Hematopoietic multipotent progenitor cell treated with erythropoietin and hydrocortisone succinate and interleukin-3 and kit ligand, for 4 days (in vitro differentiated cells): ENCODE data around the gene SLC22A17.

Source experiments
- DNase-seq: peaks from one replicate; pipeline ENCODE4 v3.0.0-alpha.2; 2015

The SLC22A17 gene

DNA sequence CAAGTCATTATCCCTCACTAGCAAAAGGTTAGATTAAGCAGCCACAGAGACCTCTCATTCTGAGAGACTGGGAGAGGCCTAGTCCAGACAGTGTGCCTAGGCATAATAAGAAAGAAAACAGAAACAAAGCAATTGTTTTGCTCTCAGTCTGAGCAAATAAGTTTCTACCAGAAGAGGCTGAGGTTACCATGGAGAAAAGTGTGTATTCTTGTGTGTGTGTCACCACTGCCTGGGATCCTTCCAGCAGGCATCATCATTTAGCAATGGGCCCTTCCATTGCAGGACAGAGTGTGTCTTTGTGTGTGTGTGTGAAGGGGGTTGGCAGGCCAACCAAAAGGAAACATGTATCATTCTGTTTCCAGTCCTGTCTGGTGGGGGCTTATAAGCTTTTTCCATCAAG is 8.6 kb upstream of the SLC22A17 start:
- no peak for DNase-seq

- DNase-seq, result peak; percentile 28
These were observed 7.8 kb upstream of the SLC22A17 start for GRCh38 chr14:23360496-23360895.

- DNase-seq, result no peak
These were observed 7.2 kb upstream of the SLC22A17 start for GRCh38 chr14:23359722-23360447.

GRCh38 chr14:23359167-23359626 is 6.5 kb upstream of the SLC22A17 start:
- no peak for DNase-seq

GRCh38 chr14:23358553-23359166 is 6.0 kb upstream of the SLC22A17 start:
- no peak for DNase-seq

DNA sequence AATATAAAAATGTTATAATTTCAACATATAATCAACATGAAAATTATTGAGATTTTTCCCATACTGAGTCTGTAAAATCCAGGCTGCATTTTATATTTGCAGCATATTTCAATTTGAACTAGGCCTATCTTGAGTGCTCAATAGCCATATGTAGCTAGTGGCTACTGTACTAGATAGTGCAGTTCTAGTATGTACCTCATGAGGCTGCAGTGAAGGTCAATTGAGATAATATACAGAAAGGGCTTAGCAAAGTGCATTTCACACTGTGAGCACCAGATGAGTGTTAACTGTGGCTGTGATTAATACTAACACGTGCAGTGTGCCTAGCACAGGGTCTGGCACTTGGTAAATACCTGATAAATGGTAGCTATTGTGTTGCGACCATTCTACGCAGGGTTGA is 5.4 kb upstream of the SLC22A17 start:
- DNase-seq, result peak; percentile 46

- DNase-seq, result no peak
These were observed 4.6 kb upstream of the SLC22A17 start for GRCh38 chr14:23357261-23357660.

DNA sequence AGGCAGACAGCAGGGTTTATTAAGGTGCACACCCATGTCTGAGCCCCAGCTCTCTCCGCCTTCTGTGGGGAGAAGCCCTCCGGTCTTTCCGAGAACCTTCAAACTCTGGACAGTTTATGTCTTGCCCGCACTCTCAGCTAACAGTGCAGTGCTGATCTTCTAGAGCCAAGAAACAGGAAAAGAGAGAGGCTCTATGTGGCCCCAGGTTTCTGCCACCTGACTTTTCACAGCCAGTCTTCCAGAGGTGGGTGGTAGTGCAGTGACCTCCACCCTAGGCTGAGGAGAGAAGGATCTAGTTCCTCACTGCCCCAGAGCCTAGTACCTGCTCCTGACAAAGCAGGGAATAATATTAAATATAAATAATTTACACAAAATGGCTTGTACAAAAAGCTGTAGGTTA is 4.0 kb upstream of the SLC22A17 start:
- DNase-seq, result no peak

- DNase-seq, result no peak
These were observed 3.3 kb upstream of the SLC22A17 start for GRCh38 chr14:23355871-23356435.

- no peak for DNase-seq
These were observed 2.3 kb upstream of the SLC22A17 start for GRCh38 chr14:23354990-23355389.

DNA sequence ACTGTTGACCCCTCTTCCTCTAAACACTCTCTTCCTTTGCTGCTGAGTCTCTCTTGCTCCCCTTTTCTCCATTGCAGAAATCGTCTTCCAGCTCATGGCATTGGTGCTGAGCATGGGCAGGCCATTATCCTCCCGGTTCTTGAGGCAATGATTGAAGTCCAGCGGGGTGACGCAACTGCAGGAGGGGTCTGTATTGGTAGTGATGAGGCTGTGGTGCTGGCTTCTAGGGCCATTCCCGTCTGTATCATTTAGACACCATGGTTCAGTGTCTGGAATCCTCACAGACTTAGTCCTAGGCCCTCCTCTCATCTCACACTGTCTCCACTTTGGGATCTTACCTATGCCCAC is 720 bp upstream of the SLC22A17 start:
- DNase-seq, result no peak

DNA sequence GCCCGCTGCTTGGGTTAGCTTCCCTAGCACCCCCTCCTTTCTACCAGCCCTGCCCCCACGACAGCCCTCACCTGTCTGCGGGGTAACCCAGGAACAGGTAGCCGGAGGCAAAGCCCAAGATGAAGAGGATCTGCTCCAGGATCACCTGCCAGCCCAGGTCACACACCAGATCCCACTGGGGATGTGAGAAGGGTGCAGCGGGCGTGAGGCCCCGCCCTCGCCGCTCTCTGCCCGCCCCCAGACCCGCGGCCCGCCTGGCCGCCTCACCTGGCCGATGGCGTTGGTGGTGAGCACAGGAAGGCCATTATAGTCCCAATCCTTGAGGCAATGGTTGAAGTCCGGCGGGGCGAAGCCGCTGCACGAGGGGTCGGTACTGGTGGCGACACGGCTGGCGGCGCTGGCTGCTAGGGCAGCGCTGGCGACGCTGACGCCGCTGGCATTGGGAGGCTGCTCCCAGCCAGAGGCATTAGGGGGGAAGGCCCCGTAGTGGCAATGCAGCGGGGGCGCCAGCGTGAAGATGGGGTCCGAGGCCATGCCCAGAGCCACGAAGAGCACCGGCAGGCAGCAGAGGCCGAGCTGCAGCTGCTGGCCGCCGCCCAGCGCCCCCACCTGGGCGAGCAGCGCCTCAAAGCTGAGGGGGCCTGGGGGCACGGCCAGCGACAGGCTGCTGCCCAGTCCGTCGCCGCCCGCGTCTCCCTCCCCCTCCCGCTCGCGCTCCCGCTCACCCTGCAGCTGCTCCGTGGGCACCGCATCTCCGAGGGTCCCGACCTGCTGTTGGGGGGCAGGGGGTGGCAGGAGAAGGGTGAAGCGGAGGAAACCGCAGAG is 794 bp downstream of the SLC22A17 start:
- no peak for DNase-seq

DNA sequence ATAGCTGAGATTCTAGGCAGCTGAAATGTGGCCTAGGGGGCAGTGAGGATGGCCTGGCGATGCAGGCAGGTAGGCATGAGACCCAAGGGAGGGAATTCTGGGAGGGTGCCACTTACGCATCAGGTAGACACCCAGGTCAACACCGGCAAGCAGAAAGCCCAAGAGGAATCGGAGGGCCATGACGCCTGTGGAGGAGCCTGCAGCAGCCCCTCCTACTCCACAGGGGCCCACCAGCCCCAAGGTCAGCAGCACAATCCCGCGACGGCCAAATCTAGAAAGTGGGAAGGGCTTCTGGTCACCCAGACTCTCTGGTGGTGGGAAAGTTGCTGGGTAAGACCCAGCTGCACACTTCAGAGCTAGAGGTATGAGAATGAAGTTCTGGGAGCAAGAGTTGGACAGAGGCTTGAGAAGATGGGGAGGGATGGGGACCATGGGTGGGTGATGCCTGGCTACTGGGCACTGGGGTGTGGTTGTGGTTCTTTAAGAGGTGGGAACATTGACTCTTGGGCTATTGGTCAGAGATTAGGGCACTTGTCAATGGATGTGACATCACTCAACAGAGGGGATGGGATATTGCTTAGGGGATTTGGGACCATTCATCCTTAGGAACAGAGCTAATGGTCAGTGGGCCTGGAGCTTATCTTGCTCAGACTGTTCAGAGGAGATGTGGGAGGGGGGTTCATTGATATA is 3.4 kb downstream of the SLC22A17 start:
- no peak for DNase-seq

DNA sequence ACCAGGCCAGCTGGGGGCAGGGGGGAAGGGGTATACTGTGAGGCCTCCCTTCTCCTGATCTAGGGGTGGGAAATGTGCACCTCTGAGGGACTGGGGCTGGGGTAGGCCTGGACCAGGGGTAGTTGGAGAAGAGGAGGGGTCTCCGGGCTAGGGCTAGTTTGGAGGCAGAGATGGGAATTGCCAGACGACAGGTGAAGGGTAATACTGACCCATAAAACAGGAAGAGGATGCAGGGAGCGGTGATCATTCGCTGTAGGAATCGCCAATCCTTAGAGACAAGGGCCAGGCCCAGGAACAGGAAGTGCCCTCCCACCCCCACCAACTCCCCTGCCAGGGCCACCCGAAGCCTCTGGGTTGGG is 4.4 kb downstream of the SLC22A17 start:
- DNase-seq, result no peak

- no peak for DNase-seq
These were observed 5.0 kb downstream of the SLC22A17 start for GRCh38 chr14:23347406-23348296.

DNA sequence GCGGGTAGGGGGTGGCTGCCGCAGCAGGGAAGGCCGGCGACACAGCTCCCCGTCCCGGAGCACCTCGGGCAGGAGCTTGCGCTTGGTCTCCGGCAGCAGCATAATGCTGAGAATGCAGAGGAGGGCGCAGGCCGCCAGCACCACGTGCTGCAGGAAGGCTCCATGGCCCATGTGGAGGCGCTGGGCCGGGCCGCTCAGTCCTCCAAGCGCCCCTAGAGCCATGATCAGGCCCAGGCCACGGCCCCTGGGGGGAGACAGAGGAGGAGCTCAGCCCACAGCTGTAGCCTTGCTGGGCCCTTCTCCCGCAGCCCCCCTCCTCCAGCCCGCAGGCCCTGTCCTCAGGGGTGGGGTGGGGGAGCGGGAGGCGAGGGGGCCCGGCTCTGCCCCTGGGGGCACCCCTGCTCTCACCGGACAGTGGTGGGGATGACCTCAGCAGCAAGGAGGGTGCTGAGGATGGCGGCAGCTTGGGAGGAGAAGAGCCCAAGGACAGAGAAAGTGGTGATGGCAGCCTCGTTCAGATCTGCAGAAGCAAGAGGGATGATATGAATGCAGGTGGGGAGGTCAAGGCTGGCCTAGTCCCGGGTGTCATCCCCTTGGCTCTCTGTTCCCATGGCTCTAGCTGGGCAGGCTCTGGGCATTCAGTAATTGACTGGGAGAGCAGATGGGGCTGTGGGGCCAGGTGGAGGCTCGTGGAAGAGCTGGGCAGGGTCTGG is 5.8 kb downstream of the SLC22A17 start:
- no peak for DNase-seq

GRCh38 chr14:23345987-23346692 is 6.5 kb downstream of the SLC22A17 start:
- no peak for DNase-seq

GRCh38 chr14:23344481-23344880 is 8.2 kb downstream of the SLC22A17 start:
- DNase-seq, result no peak

DNA sequence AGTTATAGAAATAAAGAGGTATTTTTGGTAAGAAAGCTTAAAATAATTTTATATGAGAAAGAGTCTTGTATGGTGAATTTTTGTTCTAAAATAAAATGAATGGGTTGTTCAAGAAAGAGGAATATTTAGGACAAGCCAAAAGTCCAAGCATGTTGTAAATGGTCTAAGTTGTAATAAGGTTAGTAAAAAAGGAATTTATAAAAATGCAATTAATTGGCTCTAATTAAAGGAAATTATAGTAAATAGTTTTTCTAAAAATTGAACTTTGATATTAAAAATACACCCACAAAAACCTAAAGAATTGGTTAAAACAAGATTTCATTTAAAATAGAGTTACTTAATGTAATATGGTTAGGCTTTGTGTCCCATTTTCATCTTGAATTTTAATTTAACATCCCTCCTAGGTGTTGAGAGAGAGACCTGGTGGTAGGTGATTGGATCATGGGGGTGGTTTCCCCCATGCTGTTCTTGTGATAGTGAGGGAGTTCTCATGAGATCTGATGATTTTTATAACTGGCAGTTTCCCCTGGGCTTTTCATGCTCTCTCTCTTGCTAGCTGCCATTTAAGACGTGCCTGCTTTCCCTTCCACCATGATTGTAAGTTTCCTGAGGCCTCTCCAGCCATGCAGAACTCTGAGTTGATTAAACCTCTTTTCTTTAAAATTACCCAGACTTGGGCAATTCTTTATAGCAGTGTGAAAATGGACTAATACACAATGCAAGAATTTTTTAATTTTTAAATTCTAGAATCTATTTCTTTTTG is 13.0 kb downstream of the SLC22A17 start:
- DNase-seq, result no peak

GRCh38 chr14:23335623-23336022 is 17.1 kb downstream of the SLC22A17 start:
- peak; percentile 62 for DNase-seq
